GM12878 (cell line): ENCODE results near the gene RAB26.

ENCODE experiments used
- CBFB ChIP-seq: IDR thresholded peaks from 2 replicates; pipeline ENCODE4 v1.6.1; 2016; ENCODE audit warnings: antibody characterized with exemption, low read depth
- CEBPB ChIP-seq, 2 experiments: fragments of 150-350 bp in 1 of 2; IDR thresholded peaks; 2 replicates each; pipeline ENCODE4 v1.6.1; 2012 to 2014; ENCODE audit warnings: low read depth in 2 of 2, low read length in 2 of 2, borderline replicate concordance in 1 of 2, inconsistent platforms in 1 of 2
- CHD2 ChIP-seq: IDR thresholded peaks from 2 replicates; pipeline ENCODE4 v1.6.1; 2011; ENCODE audit warnings: low read depth, low read length, improper control_type of control experiment, borderline replicate concordance
- CTCF ChIP-seq, 3 experiments: IDR thresholded peaks in 2 of 3; conservative IDR thresholded peaks in 1 of 3; 2 replicates each; pipeline ENCODE4 v1.5.1; 2011; ENCODE audit warnings: low read depth in 3 of 3, low read length in 3 of 3, mild to moderate bottlenecking in 3 of 3, control low read depth in 2 of 3, moderate library complexity in 2 of 3, inconsistent platforms in 1 of 3, mixed read lengths in 1 of 3; ENCODE audit not compliant: control insufficient read depth in 2 of 3, insufficient read depth in 1 of 3; ENCODE audit errors: extremely low read depth in 1 of 3
- EZH2 ChIP-seq: IDR thresholded peaks from 2 replicates; pipeline ENCODE4 v1.6.1; 2012; ENCODE audit warnings: low read depth, mild to moderate bottlenecking, control low read depth, inconsistent platforms, low read length, borderline replicate concordance; ENCODE audit not compliant: control insufficient read depth
- MXI1 ChIP-seq: fragments of 150-350 bp; IDR thresholded peaks from 2 replicates; pipeline ENCODE4 v1.6.1; 2011; ENCODE audit warnings: low read depth, mild to moderate bottlenecking, inconsistent platforms, low read length, improper control_type of control experiment
- NRF1 ChIP-seq: conservative IDR thresholded peaks from 2 replicates; pipeline ENCODE4 v1.6.1; 2011; ENCODE audit warnings: mild to moderate bottlenecking, low read depth, low read length, improper control_type of control experiment
- POLR2A ChIP-seq: IDR thresholded peaks from 2 replicates; pipeline ENCODE4 v1.6.1; 2011; ENCODE audit warnings: low read depth, mild to moderate bottlenecking, low read length
- POLR2AphosphoS5 ChIP-seq: IDR thresholded peaks from 2 replicates; pipeline ENCODE4 v1.6.1; 2011; ENCODE audit warnings: mild to moderate bottlenecking, low read length, inconsistent platforms
- SIN3A ChIP-seq: IDR thresholded peaks from 2 replicates; pipeline ENCODE4 v1.6.1; 2012; ENCODE audit warnings: low read depth, low read length, improper control_type of control experiment
- SKIL ChIP-seq: fragments of 450-650 bp; IDR thresholded peaks from 2 replicates; pipeline ENCODE4 v1.6.1; 2017; ENCODE audit warnings: mild to moderate bottlenecking, low read depth, inconsistent platforms; ENCODE audit not compliant: poor library complexity, severe bottlenecking
- SMAD1 ChIP-seq: fragments of 450-650 bp; IDR thresholded peaks from 2 replicates; pipeline ENCODE4 v1.6.1; 2018; ENCODE audit warnings: mild to moderate bottlenecking, low read depth; ENCODE audit not compliant: partially characterized antibody
- TBL1XR1 ChIP-seq: IDR thresholded peaks from 2 replicates; pipeline ENCODE4 v1.6.1; 2012; ENCODE audit warnings: low read depth, low read length, improper control_type of control experiment
- TCF12 ChIP-seq: IDR thresholded peaks from 2 replicates; pipeline ENCODE4 v1.6.1; 2011; ENCODE audit warnings: low read depth, mild to moderate bottlenecking, low read length

GRCh38 chr16:2196162-2196980 is 47.9 kb downstream of the RAB26 start, which contains the start of gene CASKIN1:
- TF ChIP-seq CEBPB (IDR thresholded peaks at IDR 0.05; ENCODE audit: borderline replicate concordance in 1 of 2, low read depth in 2 of 2, low read length in 2 of 2) (no peak), TCF12 (no peak), CTCF (IDR thresholded peaks at IDR 0.05 in 2 of 3, conservative IDR thresholded peaks at IDR 0.05 in 1 of 3; ENCODE audit: control insufficient read depth in 2 of 3, extremely low read depth in 1 of 3, insufficient read depth in 1 of 3, low read depth in 3 of 3, low read length in 3 of 3) (no peak), CHD2 (no peak), EZH2 (no peak), POLR2AphosphoS5 (no peak), CBFB (no peak), NRF1 (no peak), SMAD1 (no peak), POLR2A (no peak), TBL1XR1 (no peak), SIN3A (no peak), MXI1 (no peak), SKIL (no peak)
